GM21825 (cell line): Measurements from ENCODE around the gene DNAJC19.

ENCODE experiments used
- ATAC-seq: cut with Tn5 transposase; IDR thresholded peaks from one replicate; pipeline ENCODE4 v1.9.1; 2021; ENCODE audit warnings: mild to moderate bottlenecking, moderate library complexity; ENCODE audit not compliant: unreplicated experiment

The DNAJC19 gene

GRCh38 chr3:180962530-180962929, 27.0 kb downstream of the DNAJC19 start:
- no peak for ATAC-seq

DNA sequence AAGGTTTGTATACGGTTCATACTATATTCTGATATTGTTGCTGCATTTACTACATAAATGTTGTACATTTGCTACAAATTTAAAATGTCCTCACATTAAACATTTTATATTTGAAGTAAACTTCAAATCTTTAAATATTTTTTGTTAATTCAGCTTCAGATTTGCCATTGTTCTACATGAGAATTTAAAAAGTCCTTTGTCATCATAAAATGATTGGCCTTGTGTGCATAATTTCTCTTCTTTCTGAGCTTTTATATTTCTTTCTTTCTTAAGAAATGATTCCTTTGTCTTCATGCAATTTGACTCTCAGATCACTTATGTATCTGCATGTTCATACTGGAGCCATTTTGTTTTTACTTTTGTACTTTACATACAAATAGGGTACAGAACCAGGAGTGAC, 28.0 kb downstream of the DNAJC19 start:
- ATAC-seq = no peak

- ATAC-seq = no peak
Observed at GRCh38 chr3:180961087-180961486, 28.4 kb downstream of the DNAJC19 start.

DNA sequence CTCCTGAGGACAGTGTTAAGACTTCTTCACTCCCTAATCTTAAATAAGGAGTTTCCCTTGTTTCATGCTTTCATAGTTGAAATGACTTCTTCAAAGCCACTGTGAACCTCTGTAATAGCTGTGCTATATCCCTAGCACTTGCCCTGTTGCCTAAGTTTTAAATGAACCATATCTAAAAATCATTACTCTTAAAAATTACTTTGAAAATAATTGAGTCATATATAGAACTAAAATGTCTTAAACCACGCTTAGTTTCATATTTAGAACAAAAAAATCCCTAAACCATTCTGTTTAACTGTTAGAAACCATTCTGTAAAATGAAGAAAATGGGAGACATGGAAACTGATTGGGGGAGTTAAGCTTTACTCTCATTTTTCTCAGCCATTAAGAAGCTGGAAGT, 29.8 kb downstream of the DNAJC19 start:
- ATAC-seq = no peak

DNA sequence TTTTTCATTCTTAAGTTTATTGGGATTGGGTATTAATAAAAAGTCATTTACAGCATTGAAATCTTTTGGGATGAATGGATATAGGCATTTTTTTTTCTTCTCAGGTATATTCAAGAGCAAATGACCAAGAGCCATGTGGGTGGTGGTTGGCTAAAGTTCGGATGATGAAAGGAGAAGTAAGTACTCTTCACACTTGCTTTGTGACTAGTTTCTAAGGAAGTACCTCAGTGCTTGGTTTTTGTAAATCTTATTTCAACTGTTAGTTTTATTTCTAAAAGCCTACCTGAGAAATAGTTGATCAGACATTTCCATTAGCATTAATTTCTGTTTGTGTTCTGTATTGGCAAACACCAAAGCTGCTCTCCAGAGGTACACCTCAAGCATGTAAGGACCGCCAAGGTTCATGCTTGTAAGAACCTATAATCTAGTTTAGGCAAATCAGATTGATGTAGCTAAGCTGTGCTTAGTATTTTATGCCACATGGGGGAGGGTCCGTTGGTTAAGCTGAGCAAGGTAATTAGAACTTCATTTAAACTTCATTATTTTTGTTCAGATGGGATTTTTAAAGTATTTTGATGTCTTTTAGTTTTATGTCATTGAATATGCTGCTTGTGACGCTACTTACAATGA, 41.7 kb downstream of the DNAJC19 start:
- ATAC-seq = no peak

DNA sequence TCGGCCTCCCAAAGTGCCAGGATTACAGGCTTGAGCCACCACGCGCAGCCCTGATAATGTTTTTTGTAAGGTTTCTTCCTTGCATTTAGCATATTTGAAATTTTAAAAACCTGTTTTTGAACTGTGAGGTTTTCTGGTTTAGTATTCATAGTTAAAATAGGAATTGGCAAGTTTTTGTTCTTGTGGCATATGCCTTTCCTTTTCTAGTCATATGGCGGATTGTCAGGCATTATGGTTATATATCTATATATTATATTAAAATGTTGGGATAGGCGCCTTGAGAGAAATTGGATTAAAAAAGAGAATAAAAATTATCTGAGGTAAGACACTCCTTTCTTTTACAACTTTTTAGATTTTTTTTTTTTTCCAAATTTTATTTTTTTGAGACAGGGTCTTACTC, 48.7 kb downstream of the DNAJC19 start:
- ATAC-seq = no peak

GRCh38 chr3:180934638-180935037, 54.9 kb downstream of the DNAJC19 start:
- no peak for ATAC-seq
